ENCODE data around the gene RAB40A.

RAB40A gene, protein sequence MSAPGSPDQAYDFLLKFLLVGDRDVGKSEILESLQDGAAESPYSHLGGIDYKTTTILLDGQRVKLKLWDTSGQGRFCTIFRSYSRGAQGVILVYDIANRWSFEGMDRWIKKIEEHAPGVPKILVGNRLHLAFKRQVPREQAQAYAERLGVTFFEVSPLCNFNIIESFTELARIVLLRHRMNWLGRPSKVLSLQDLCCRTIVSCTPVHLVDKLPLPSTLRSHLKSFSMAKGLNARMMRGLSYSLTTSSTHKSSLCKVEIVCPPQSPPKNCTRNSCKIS

GRCh38 chrX:103519389-103519788 is at the start of gene RAB40A:
Gene RAB40A, minus strand, starts transcription at chrX:103519489. Its CDS starts 18,733 bp downstream, at chrX:103500756.
- no peaks in the 10 kb centered on the region for H3K4me1 ChIP-seq (ENCODE audit: control insufficient read depth, insufficient read depth, low read length)
- H3K4me3 ChIP-seq (ENCODE audit: low read depth, low read length) = no peak within 1 kb of the TSS
- H3K36me3 ChIP-seq (ENCODE audit: control insufficient read depth, insufficient read depth, low read length) = no peaks in the 10 kb centered on the region

GRCh38 chrX:103565752-103566151 is 46.5 kb upstream of the RAB40A start:
- Histone ChIP-seq H3K36me3 (ENCODE audit: control insufficient read depth, insufficient read depth, low read length) (no peaks in the 10 kb centered on the region), H3K9me3 (ENCODE audit: control insufficient read depth, insufficient read depth, low read length) (no peaks in the 10 kb centered on the region), H3K27me3 (ENCODE audit: control insufficient read depth, insufficient read depth, low read length) (peaks cover 16% of the 10 kb centered on the region), H3K9ac (ENCODE audit: low read depth, low read length) (no peak overlapping the region), H3K27ac (ENCODE audit: low read depth, low read length) (no peak overlapping the region), H3K4me3 (ENCODE audit: low read depth, low read length) (no peak overlapping the region), H3K4me1 (ENCODE audit: control insufficient read depth, insufficient read depth, low read length) (no peaks in the 10 kb centered on the region)

More at GRCh38 chrX:103519389-103519788, at the start of gene RAB40A:
- Histone ChIP-seq H3K9me3 (ENCODE audit: control insufficient read depth, insufficient read depth, low read length) (no peaks in the 10 kb centered on the region), H3K27me3 (ENCODE audit: control insufficient read depth, insufficient read depth, low read length) (peaks cover 19% of the 10 kb centered on the region), H3K9ac (ENCODE audit: low read depth, low read length) (no peak within 1 kb of the TSS), H3K27ac (ENCODE audit: low read depth, low read length) (no peak within 1 kb of the TSS)

GRCh38 chrX:103565197-103565596 is 45.9 kb upstream of the RAB40A start:
- H3K9me3 ChIP-seq (ENCODE audit: control insufficient read depth, insufficient read depth, low read length) = no peaks in the 10 kb centered on the region
- H3K4me1 ChIP-seq (ENCODE audit: control insufficient read depth, insufficient read depth, low read length) = no peaks in the 10 kb centered on the region
- H3K36me3 ChIP-seq (ENCODE audit: control insufficient read depth, insufficient read depth, low read length) = no peaks in the 10 kb centered on the region
- H3K27me3 ChIP-seq (ENCODE audit: control insufficient read depth, insufficient read depth, low read length) = peaks cover 18% of the 10 kb centered on the region
- no peak overlapping the region for H3K27ac ChIP-seq (ENCODE audit: low read depth, low read length)
- H3K4me3 ChIP-seq (ENCODE audit: low read depth, low read length) = no peak overlapping the region
- H3K9ac ChIP-seq (ENCODE audit: low read depth, low read length) = no peak overlapping the region

GRCh38 chrX:103562801-103563200 is 43.5 kb upstream of the RAB40A start:
- Histone ChIP-seq H3K9me3 (ENCODE audit: control insufficient read depth, insufficient read depth, low read length) (no peaks in the 10 kb centered on the region), H3K27ac (ENCODE audit: low read depth, low read length) (no peak overlapping the region), H3K27me3 (ENCODE audit: control insufficient read depth, insufficient read depth, low read length) (peaks cover 13% of the 10 kb centered on the region), H3K9ac (ENCODE audit: low read depth, low read length) (no peak overlapping the region), H3K4me1 (ENCODE audit: control insufficient read depth, insufficient read depth, low read length) (no peaks in the 10 kb centered on the region), H3K36me3 (ENCODE audit: control insufficient read depth, insufficient read depth, low read length) (no peaks in the 10 kb centered on the region), H3K4me3 (ENCODE audit: low read depth, low read length) (no peak overlapping the region)

- Histone ChIP-seq H3K36me3 (ENCODE audit: control insufficient read depth, insufficient read depth, low read length) (no peaks in the 10 kb centered on the region), H3K9ac (ENCODE audit: low read depth, low read length) (no peak overlapping the region), H3K4me3 (ENCODE audit: low read depth, low read length) (no peak overlapping the region), H3K27ac (ENCODE audit: low read depth, low read length) (no peak overlapping the region), H3K27me3 (ENCODE audit: control insufficient read depth, insufficient read depth, low read length) (0 out of 2 replicates have a peak, but pooled peaks cover 5% of the 10 kb centered on the region), H3K4me1 (ENCODE audit: control insufficient read depth, insufficient read depth, low read length) (no peaks in the 10 kb centered on the region), H3K9me3 (ENCODE audit: control insufficient read depth, insufficient read depth, low read length) (no peaks in the 10 kb centered on the region)
These were observed 41.0 kb upstream of the RAB40A start for GRCh38 chrX:103560256-103560655.

DNA sequence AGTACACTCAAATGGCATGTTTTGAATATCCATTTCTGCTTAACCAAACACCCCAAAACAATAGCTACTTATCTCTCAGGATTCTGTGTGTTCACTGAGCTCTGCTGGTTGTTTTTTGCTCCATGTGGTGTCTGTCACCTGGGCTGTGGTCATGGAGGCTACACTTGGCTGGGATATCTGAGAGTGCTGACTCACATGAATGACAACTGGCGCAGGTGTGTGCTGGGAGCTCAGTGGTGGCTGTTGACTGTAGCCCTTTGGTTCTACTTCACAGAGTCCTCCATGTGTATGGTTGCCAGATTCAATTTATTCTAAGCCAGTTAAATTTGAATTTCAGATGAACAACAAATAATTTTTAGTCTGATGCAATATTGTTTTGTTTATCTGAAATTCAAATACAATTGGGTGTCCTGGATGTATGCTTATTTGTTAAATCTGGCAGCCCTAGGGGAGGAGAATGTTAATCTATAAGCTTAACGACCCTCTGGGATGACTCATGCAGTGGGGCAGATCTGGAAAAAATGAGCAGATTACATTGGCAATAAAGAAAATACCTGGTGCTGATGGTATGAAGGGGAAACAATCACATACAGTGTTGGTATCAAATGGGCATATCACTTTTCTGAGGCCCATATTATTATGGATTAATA is 37.8 kb upstream of the RAB40A start:
- Histone ChIP-seq H3K36me3 (ENCODE audit: control insufficient read depth, insufficient read depth, low read length) (no peaks in the 10 kb centered on the region), H3K4me3 (ENCODE audit: low read depth, low read length) (no peak overlapping the region), H3K9ac (ENCODE audit: low read depth, low read length) (no peak overlapping the region), H3K9me3 (ENCODE audit: control insufficient read depth, insufficient read depth, low read length) (no peaks in the 10 kb centered on the region), H3K4me1 (ENCODE audit: control insufficient read depth, insufficient read depth, low read length) (peaks cover 5% of the 10 kb centered on the region), H3K27ac (ENCODE audit: low read depth, low read length) (no peak overlapping the region), H3K27me3 (ENCODE audit: control insufficient read depth, insufficient read depth, low read length) (0 out of 2 replicates have a peak, but pooled peaks cover 3% of the 10 kb centered on the region)

- Histone ChIP-seq H3K27ac (ENCODE audit: low read depth, low read length) (no peak overlapping the region), H3K4me3 (ENCODE audit: low read depth, low read length) (peak overlapping the region; percentile 86), H3K9ac (ENCODE audit: low read depth, low read length) (peak overlapping the region; percentile 54; the same call in 1 of the 2 replicates), H3K27me3 (ENCODE audit: control insufficient read depth, insufficient read depth, low read length) (no peaks in the 10 kb centered on the region), H3K9me3 (ENCODE audit: control insufficient read depth, insufficient read depth, low read length) (no peaks in the 10 kb centered on the region), H3K4me1 (ENCODE audit: control insufficient read depth, insufficient read depth, low read length) (peaks cover 9% of the 10 kb centered on the region), H3K36me3 (ENCODE audit: control insufficient read depth, insufficient read depth, low read length) (no peaks in the 10 kb centered on the region)
These were observed 35.6 kb upstream of the RAB40A start for GRCh38 chrX:103554687-103555424.

GRCh38 chrX:103552236-103552635 is 32.9 kb upstream of the RAB40A start:
- H3K36me3 ChIP-seq (ENCODE audit: control insufficient read depth, insufficient read depth, low read length) = no peaks in the 10 kb centered on the region
- no peak overlapping the region for H3K9ac ChIP-seq (ENCODE audit: low read depth, low read length)
- H3K4me3 ChIP-seq (ENCODE audit: low read depth, low read length) = no peak overlapping the region
- no peaks in the 10 kb centered on the region for H3K9me3 ChIP-seq (ENCODE audit: control insufficient read depth, insufficient read depth, low read length)
- peaks cover 9% of the 10 kb centered on the region for H3K4me1 ChIP-seq (ENCODE audit: control insufficient read depth, insufficient read depth, low read length)
- H3K27me3 ChIP-seq (ENCODE audit: control insufficient read depth, insufficient read depth, low read length) = peaks cover 3% of the 10 kb centered on the region; the same call in 1 of the 2 replicates
- no peak overlapping the region for H3K27ac ChIP-seq (ENCODE audit: low read depth, low read length)

- Histone ChIP-seq H3K9ac (ENCODE audit: low read depth, low read length) (no peak overlapping the region), H3K9me3 (ENCODE audit: control insufficient read depth, insufficient read depth, low read length) (no peaks in the 10 kb centered on the region), H3K36me3 (ENCODE audit: control insufficient read depth, insufficient read depth, low read length) (no peaks in the 10 kb centered on the region), H3K27ac (ENCODE audit: low read depth, low read length) (no peak overlapping the region), H3K4me1 (ENCODE audit: control insufficient read depth, insufficient read depth, low read length) (peaks cover 9% of the 10 kb centered on the region), H3K27me3 (ENCODE audit: control insufficient read depth, insufficient read depth, low read length) (peaks cover 4% of the 10 kb centered on the region; the same call in 1 of the 2 replicates), H3K4me3 (ENCODE audit: low read depth, low read length) (no peak overlapping the region)
These were observed 31.2 kb upstream of the RAB40A start for GRCh38 chrX:103550415-103551051.

- H3K4me3 ChIP-seq (ENCODE audit: low read depth, low read length) = no peak overlapping the region
These were observed 30.6 kb upstream of the RAB40A start for GRCh38 chrX:103549916-103550315.

More at GRCh38 chrX:103549916-103550315, 30.6 kb upstream of the RAB40A start:
- Histone ChIP-seq H3K36me3 (ENCODE audit: control insufficient read depth, insufficient read depth, low read length) (no peaks in the 10 kb centered on the region), H3K27me3 (ENCODE audit: control insufficient read depth, insufficient read depth, low read length) (peaks cover 4% of the 10 kb centered on the region; the same call in 1 of the 2 replicates), H3K27ac (ENCODE audit: low read depth, low read length) (no peak overlapping the region), H3K4me1 (ENCODE audit: control insufficient read depth, insufficient read depth, low read length) (peaks cover 9% of the 10 kb centered on the region), H3K9me3 (ENCODE audit: control insufficient read depth, insufficient read depth, low read length) (no peaks in the 10 kb centered on the region), H3K9ac (ENCODE audit: low read depth, low read length) (no peak overlapping the region)

Data from HUES48 (cell line).